GM18861 (cell line): ENCODE measurements around the gene EPX.

Experiments used
- ATAC-seq: cut with Tn5 transposase; IDR thresholded peaks from one replicate; pipeline ENCODE4 v1.9.1; 2021; ENCODE audit not compliant: unreplicated experiment

Gene EPX

DNA sequence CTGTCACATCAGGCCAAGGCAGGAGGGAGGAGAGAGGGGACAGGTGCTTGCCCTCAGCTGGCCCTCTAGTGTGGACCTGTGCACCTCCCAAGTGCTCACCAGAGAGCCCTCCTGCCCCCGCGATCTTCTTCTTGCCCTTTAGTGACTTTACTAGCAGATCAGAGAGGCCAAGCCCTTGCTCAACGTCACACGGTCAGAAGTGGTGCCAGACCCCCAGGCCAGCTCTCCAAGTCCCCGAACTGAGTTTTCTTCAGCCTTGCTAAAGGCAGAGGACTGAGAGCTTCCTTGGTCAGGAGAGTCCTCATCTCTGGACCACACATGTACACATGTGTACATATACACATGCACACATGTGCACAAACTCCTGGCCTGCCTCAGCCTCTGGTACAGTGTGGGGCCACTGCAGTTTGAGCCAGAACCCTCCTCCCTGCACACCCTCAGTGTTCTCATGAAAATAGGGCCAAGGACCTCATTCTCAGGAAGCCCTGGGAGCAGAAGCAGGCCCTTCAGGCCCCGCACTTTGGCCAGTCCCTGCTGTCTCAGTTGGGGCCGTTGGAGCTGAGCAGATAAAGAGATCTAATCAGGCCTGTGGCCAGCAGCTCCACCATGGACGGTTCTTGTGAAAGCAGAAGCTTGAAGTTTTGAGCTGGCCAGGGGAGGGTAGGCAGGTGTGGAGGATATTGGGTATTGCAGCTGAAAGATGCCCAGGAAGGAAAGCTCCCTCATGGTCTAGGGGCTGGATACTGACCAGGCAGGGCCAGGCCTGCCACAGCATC, 7.4 kb upstream of the EPX start:
- ATAC-seq, result no peak

DNA sequence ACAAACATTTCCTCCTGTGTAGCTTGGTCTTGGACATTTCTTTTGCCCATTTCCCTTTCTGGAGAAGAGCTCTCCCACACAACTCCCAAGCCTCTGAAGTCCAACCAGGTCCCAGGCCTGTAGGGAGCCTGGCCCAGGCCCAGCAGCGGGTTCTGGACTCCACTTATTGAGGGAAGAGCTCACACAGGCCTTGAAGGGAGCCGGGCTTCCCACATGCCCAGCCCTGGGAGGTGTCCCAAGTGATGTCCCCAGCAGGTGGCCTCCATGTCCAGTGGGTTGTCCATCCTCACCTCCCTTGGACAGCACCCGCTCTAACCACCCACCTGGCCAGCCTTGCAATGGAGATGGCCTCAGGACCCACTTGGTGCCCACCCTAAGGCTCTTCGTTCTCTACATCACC, 5.9 kb upstream of the EPX start:
- no peak for ATAC-seq

DNA sequence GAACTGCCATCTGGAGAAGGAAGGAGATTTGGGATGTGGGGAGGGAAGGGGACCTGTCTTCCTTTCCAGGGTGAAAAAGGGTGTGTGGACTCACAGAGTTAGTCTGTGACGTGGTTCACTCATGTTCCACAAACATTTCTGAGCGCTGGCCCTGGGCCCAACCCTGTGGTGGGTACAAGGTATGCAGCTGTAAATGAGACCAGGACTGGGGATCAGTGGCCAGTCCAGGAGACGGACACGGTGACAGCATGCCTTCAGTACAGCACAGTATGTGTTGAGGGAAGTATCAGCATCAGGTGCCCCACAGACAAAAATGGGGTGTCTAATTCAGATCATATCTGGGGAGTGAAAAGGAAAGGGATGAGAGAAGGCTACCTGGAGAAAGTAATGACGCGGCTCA, 5.5 kb upstream of the EPX start:
- ATAC-seq, result no peak

DNA sequence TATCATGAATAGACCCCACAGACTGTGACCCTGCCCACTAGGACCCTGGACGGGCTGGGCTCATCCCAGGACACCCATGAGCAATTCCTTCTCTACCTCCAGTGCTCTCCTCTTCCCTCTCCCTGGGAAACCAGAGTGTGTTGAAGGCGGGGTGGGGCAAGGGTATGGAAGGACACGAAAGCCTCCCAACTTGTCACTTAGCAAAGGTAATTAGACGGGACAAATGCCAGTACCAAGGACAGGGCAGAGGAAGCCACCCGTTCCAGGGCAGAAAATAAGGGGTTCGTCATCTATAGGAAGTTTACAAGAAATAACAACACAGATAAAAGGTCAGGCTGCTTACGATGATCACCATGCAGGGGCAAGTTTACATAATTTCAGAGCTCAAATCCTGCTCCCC, 4.9 kb upstream of the EPX start:
- ATAC-seq, result no peak

DNA sequence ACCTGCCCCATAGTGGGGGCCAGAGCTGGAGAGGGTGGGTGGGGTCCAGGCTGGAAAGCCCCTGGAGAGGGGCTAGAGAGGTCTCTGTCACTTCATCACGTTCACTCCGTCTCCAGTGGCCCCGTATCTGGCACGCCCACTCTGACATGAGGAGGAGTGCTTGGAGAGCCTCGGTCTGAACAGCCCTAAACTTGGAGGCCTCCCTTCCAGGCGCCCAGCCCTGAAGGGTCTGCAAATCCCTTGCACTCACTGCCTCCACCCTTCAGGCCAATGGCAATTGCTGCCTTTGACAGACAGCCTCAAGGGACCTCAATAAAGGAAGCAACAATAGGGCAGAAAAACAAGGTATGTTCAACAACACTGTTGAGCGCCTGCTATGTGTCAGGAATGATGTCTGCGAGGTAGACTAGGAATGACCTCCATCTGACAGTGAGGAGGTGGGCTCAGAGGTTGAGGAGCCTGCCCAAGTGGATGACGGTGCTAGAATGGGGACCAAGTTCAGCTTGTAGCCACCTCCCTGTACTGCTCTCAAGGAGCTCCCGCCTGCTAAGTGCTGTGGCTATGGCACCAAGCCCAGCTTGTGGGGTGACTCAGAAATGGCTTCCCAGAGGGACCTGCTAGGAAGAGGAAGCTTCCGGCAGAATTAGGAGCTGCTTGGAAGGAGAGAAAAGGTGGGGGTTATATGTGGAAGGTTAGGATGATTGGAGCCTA, 2.9 kb upstream of the EPX start:
- no peak for ATAC-seq

DNA sequence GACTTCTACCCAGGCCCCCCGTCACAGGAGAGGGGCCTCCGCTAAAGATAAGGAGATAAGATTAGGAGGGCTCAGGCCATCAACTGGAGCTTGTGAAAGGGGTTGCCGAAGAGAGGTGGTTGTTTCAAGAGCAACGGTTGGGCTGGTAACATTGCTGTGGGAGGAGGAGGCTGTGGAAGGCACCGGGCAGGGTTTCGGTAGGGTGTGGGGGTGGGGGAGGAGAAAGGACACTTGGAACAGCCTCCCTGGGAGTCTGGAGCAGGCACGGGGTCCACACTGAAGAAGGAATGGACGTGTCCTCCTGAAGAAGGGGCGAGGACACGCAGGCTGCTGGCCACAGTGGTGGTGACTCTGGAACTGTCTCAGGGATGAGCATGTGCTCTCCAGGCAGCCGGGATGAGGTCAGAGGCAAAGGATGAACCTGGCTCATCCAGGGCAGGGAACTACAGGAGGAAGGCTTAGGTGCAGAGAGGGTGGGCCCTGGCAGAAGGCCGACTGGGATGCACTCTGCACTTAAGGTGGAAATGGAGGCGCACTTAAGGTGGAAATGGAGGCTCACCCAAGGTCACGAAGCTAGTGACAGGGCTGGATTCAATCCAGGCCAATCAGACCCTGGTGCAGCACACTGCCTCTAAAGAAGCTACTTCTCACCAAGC, 1.2 kb upstream of the EPX start:
- ATAC-seq, result no peak

DNA sequence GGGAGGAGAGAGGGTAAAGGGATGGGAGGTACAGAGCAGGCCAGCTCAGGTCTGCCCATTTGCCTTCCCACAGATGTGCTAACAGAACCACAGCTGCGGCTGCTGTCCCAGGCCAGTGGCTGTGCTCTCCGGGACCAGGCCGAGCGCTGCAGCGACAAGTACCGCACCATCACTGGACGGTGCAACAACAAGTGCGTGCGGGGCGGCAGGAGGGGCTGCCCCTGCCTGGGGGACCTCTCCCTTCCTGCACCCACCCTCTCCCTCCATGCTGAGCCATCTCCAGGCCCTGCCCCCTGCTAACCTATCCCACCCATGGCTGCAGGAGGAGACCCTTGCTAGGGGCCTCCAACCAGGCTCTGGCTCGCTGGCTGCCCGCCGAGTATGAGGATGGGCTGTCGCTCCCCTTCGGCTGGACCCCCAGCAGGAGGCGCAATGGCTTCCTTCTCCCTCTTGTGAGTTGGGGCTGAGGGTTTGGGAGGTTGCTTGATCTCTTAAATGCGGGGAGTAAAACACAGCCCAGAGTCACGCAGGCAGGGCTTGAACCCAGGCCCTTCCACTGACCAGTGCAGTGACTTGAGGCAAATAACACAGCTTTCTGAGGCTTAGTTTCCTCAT, 1.2 kb downstream of the EPX start:
- no peak for ATAC-seq

DNA sequence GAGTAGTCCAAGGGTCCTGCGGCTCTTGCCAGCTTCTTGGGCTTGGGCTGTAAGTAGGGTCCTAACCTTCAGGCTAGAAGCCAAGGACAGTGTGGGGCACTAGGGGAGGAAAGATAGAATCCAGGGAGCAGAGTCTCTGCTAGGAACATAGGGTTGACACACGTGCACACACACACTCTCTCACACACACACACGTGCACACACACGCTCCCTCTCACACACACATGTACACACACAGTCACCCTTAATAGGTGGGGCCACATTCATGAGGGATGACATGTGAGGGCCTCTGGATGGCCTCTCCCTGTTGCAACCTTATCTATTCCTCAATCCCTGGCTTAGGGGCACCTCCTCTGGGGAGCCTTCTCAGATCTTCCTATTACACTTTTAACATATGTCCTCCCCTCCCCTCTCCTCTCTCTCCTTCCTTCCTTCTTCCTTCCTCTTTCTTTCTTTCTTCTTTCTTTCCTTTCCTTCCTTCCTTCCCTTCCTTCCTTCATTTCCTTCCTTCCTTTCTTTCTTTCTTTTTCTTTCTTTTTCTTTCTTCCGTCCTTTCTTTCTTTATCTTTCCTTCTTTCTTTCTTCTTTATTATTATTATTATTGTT, 3.1 kb downstream of the EPX start:
- no peak for ATAC-seq

DNA sequence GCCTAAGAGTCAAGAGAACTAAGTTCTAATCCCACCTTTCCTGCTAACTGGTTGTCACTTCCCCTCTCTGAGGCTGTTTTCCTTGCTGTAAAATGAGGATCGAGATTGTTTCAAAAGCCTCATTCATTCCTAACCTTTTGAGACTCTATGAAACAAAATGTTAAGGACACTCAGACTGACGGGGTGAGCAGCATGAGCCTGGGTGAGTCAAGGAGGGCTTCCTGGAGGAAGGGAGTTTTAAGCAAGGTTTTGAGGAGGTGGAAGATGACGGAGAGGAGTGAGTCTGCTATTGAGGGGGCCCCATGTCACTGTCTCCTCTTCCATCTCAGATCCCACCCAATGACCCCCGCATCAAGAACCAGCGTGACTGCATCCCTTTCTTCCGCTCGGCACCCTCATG, 4.1 kb downstream of the EPX start:
- ATAC-seq, result no peak

DNA sequence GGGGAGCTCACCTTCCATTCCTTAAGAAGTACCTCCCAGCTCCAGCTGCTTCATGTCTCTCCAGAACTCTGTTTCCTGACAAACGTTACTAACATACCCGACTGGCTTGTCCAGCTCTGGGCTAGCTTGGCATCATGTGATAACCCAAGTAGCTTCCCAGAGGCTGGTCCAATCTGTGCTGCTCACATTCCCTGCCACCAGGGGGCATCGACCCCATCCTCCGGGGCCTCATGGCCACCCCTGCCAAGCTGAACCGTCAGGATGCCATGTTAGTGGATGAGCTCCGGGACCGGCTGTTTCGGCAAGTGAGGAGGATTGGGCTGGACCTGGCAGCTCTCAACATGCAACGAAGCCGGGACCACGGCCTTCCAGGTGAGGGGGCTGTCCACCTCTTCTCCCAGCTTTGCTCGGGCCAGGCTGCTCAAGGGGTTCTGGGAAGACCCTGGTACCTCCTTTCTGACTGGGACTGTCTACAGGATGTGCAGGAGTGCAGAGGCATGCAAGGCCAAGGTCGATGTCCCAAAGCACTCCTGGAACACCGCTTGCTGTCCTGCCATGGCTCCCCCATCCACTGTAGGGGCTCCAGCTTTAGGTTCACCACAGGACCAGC, 7.6 kb downstream of the EPX start:
- no peak for ATAC-seq

DNA sequence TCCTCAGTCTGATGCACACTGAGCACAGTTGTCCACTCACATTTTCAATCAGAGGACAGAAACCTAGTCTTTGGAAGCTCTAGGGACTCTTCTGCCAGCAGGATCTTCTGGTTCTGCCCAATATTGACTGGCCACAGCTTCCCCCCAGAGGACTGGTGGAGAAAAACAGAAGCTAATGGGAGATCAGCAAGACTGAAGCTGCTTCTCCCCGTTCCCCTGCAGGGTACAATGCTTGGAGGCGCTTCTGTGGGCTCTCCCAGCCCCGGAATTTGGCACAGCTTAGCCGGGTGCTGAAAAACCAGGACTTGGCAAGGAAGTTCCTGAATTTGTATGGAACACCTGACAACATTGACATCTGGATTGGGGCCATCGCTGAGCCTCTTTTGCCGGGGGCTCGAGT, 10.3 kb downstream of the EPX start:
- ATAC-seq, result no peak

DNA sequence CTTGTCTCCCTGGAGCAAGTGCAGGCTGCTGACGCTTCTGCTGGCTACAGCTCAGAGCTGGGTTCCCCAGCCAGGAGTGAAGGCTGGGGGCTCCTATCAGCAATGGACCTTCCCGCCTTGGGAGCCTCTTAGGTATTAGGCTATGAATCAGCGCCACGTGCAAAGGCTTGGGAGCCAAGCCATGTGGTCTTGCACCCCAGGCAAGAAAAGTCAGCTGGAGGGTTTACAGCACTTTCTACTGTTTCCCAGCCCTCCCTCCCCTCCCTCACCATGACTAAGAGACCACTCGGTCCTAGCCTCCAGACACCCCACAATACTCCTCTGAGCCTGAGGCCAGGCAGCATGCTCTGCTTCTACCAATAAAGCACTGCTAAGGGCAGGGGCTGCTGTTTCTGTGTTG, 12.3 kb downstream of the EPX start:
- no peak for ATAC-seq

DNA sequence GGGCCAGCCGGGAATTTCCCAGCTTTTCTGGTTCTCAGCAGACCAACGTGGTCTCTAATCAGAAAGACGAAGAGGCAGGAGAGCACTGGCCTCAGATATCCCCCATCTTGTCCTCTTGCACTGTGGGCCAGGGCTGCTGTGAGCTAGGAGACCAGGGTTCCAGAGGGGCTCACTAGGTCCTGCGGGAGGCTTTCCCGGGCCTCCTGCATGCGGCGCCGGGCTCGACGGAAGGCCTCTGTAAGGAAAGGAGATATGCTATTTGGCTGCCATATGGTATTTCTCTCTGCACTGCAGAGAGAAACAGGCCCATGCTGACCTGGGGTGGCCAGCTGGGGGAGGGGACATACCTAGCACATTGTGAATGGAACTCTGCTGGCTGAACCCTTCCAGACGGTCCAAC, 13.4 kb downstream of the EPX start:
- no peak for ATAC-seq

DNA sequence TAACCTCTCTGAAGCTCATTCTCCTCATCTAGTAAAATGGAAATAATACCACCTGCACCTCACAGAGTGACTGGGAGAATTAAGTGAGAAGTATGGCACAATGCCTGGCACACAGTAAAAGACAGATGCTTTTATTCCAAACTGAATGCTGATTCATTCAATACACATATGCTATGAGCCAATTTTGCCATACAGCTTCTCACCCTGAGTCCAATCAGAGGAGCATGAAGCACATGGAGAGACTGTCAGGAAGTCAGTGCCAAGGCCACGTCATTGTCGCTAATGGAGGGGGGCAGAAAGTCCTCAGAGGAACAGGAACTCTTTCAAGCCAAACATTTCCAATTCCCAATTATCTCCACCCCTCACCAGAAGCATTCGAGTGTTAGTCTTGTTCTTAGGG, 14.9 kb downstream of the EPX start:
- no peak for ATAC-seq

DNA sequence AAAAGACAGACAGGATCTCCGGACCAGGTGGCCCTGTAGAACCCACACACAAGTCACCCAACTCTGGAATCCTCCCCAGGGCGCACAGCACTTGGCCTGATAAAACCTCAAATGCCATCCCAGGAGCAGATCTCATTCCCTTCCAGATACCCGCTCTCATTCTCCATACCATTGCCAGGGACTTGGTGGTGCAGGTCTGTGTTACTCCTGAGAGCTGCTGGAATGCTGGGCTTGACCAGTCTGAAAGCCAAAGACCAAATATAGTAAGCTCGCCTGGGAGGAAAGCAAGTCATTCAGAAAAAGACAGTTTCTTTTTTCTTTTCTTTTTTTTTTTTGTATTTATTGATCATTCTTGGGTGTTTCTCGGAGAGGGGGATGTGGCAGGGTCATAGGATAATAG, 15.8 kb downstream of the EPX start:
- ATAC-seq, result no peak

DNA sequence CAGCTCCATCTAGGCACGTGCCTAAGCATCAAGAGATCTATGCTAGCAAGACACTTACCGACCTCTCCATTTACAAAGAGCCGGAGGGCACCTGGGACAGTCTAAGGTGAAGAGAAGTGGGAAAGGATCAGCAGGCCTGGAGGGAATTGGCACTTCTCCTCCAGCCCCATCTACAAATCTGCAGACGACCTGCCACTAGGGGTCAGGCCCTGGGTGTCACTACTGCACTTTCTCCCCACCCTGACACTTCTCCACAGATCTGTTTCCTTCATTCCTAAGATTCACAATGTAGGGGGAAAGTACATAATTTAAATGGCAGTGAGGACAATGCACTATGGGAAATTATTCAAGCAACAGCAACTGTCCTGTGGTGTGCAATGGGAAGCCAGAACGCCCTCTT, 18.4 kb downstream of the EPX start:
- ATAC-seq, result no peak

DNA sequence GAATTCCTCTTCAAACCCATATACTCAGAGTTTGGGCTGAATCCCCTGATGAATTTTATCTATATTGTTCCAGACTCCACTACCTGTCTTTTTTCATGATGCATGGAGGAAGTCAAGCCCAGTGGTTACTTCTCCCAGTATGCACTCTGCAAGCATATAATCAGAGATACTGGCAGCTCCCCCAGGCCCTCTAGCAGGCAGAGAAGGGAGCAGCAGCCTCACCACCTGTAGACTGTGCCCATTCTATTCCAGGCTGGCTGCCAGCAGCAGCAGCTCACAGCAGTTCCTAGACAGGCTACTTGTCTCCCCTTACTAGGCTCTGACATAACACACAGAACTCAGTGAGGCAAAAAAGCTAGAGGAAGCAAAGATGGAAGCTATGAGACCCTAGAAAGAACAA, 23.2 kb downstream of the EPX start:
- no peak for ATAC-seq

DNA sequence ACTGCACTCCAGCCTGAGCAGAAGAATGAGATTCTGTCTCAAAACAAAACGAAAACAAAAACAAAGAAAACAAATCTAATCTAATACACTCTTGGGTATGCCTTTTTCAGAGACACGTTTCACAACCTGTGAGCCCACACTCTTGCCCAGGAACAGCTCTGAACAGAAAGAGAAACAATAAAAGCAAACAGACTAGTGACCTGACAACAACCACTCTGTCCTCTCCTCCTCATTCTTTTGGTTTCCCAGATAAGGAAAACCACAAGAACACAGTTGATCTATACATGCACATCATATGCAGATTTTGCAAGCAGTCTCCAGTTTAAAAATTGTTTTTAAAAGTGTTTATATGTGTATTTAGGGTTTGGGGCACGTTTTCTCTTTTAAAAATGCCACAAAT, 25.2 kb downstream of the EPX start:
- ATAC-seq, result no peak

DNA sequence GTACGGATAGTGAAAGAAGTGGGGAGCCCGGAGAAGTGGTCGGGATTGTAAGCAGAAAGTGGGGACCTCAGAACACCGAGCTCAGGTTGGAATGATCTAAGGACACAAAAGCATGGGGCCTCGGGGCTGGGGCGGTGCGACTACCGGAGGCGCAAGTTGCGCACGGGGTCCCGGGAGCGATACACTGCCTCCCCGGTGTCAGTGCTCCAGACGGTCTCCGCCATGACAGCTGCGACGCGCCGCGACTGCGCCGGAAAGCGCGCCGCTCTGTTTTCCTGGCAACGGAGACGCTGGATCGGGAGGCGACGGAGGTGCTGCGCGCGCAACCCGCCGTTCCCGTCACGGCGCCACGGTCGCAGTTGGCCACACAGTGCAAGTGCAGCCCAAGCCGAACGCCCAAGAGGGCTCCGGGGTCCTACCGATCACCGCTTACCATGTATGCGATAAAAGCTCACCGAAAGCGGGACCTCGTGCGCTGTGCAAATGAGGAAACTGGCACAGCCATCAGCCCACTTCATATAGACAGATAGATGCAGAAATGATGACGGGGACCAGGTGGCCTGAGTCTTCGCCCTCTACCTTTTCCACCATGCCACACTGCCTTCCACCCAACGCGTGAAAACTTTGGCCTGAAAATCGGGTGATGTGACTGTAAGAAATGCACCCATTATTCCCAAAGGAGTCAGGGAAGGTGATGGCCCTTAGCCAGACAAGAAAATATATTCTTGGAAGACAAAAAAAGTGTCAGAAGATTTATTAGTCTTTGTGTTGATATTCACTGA, 26.7 kb downstream of the EPX start, which contains the start of gene MKS1:
TSS of gene MKS1 (minus strand) at position 249 of the 782 bp plus-strand sequence. CDS start at position 224, 25 bp downstream.
- peak; percentile 89 for ATAC-seq

DNA sequence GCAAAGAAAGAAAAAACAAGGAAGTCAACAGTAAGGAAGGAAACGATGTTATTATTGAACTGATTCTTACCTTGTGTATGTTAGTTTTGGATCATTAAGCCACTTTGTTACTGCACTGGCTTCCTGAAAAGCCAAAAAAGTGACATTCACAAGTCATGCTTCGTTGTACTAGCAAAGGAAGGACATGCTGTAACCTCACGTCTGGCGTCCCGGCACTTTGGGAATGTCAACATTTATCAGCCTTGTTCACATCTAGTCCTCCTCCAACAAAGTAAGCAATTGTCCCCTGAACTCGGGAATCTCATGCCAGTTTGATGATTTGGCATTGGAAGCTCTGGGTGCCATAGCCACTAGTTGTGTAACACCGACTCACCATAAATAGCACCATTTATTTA, 27.3 kb downstream of the EPX start:
- ATAC-seq, result no peak
